Esophagus (tissue), 2 donors: ENCODE results near the gene ZBTB25. TPM values are rescaled to one million over a fixed set of nuclear protein-coding genes. Genes with fewer than 3 reads are reported as not detected.

Experiments used
- H3K27ac ChIP-seq, 2 donors: one replicate each; pipeline ENCODE4 v1.5.1; 2013; ENCODE audit warnings: low read depth in 2 of 2, mild to moderate bottlenecking in 2 of 2, inconsistent platforms in 1 of 2, low read length in 1 of 2, moderate library complexity in 1 of 2
- H3K27me3 ChIP-seq, 2 donors: one replicate each; pipeline ENCODE4 v1.6.1; 2013; ENCODE audit warnings: low read length in 2 of 2, control low read depth in 1 of 2, mild to moderate bottlenecking in 1 of 2; ENCODE audit not compliant: insufficient read depth in 2 of 2, control insufficient read depth in 1 of 2
- H3K36me3 ChIP-seq, 2 donors: one replicate each; pipeline ENCODE4 v1.6.1; 2013; ENCODE audit warnings: low read length in 1 of 2; ENCODE audit not compliant: control insufficient read depth in 2 of 2, insufficient read depth in 2 of 2
- H3K4me1 ChIP-seq, 2 donors: one replicate each; pipeline ENCODE4 v1.6.1; 2013; ENCODE audit warnings: low read length in 1 of 2; ENCODE audit not compliant: control insufficient read depth in 2 of 2, insufficient read depth in 2 of 2
- H3K4me3 ChIP-seq, 2 donors: one replicate each; pipeline ENCODE4 v1.5.1; 2013; ENCODE audit warnings: low read length in 2 of 2, mild to moderate bottlenecking in 2 of 2, low read depth in 1 of 2, moderate library complexity in 1 of 2
- H3K9me3 ChIP-seq, 2 donors: one replicate each; pipeline ENCODE4 v1.6.1; 2013; ENCODE audit warnings: mild to moderate bottlenecking in 2 of 2, low read depth in 1 of 2, low read length in 1 of 2, moderate library complexity in 1 of 2; ENCODE audit not compliant: control insufficient read depth in 2 of 2, insufficient read depth in 1 of 2
- WGBS, 2 donors: extraction: QIAGEN DNeasy Blood & Tissue Kit; methylation state at CpG; one replicate each; pipeline ENCODE4 v1.1.7; 2013; 5-methylcytosine and 5-hydroxymethylcytosine counted together
- polyA plus RNA-seq, 2 donors: library from polyadenylated mRNA; stranded (reverse); fragments of 200-250 nt; gene quantifications; one replicate each; pipeline ENCODE4 v1.2.3, GENCODE V29; 2013
- donor health status: healthy with polysubstance abuse.
- donor health status: Bipolar disorder and iron deficiency.

The ZBTB25 gene
- polyA plus RNA-seq, 2 donors: 1.7 to 2.7 TPM

DNA sequence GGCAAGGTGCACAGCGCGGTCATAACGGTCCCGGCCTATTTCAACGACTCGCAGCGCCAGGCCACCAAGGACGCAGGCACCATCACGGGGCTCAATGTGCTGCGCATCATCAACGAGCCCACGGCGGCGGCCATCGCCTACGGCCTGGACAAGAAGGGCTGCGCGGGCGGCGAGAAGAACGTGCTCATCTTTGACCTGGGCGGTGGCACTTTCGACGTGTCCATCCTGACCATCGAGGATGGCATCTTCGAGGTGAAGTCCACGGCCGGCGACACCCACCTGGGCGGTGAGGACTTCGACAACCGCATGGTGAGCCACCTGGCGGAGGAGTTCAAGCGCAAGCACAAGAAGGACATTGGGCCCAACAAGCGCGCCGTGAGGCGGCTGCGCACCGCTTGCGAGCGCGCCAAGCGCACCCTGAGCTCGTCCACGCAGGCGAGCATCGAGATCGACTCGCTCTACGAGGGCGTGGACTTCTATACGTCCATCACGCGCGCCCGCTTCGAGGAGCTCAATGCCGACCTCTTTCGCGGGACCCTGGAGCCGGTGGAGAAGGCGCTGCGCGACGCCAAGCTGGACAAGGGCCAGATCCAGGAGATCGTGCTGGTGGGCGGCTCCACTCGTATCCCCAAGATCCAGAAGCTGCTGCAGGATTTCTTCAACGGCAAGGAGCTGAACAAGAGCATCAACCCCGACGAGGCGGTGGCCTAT lies 37.8 kb upstream of the ZBTB25 start:
- Histone ChIP-seq H3K27ac (peak overlapping the region; percentile 68 to 79), H3K36me3 (no peaks in the 10 kb centered on the region), H3K27me3 (no peaks in the 10 kb centered on the region), H3K4me3 (peak overlapping the region; percentile 55 to 82), H3K4me1 (peaks cover 0 to 8% of the 10 kb centered on the region in 2 donors), H3K9me3 (peaks cover 0 to 6% of the 10 kb centered on the region in 2 donors)
- WGBS, 2 donors: 13 to 18% methylated on average over 73 of the region's 73 CpGs

DNA sequence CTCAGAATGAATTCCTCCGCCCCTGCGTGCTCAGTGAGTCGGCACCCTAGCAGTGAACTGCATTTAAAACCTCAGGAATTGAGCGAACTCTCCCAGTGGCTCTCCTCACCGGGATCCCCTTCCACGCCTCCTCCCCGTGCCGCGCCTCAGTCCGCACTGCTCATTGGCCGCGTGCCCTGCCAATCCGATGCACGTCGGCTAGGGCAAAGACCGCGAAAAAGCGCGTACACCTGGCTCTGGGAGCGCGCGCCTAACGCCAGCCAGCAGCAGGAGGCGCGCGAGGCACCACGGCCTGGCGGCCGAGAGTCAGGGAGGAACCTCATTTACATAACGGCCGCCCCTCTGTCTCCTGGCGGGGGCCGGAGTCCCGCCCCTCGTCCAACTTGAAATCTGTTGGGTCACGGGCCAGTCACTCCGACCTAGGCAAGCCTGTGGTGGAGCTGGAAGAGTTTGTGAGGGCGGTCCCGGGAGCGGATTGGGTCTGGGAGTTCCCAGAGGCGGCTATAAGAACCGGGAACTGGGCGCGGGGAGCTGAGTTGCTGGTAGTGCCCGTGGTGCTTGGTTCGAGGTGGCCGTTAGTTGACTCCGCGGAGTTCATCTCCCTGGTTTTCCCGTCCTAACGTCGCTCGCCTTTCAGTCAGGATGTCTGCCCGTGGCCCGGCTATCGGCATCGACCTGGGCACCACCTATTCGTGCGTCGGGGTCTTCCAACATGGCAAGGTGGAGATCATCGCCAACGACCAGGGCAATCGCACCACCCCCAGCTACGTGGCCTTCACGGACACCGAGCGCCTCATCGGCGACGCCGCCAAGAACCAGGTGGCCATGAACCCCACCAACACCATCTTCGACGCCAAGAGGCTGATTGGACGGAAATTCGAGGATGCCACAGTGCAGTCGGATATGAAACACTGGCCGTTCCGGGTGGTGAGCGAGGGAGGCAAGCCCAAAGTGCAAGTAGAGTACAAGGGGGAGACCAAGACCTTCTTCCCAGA lies 36.9 kb upstream of the ZBTB25 start, which contains the start of gene HSPA2:
HSPA2 (plus strand) TSS at position 534 of the 995 bp plus-strand sequence; CDS start at position 643, 109 bp downstream.
- no peaks in the 10 kb centered on the region for H3K27me3 ChIP-seq
- peak within 1 kb of the TSS; percentile 95 to 97 for H3K27ac ChIP-seq
- 5 to 6% methylated on average over 79 of the region's 79 CpGs for WGBS, 2 donors
- H3K36me3 ChIP-seq: no peaks in the 10 kb centered on the region
- H3K9me3 ChIP-seq: peaks cover 0 to 6% of the 10 kb centered on the region in 2 donors
- peaks cover 0 to 8% of the 10 kb centered on the region in 2 donors for H3K4me1 ChIP-seq
- H3K4me3 ChIP-seq: peak within 1 kb of the TSS; percentile 56 to 82

DNA sequence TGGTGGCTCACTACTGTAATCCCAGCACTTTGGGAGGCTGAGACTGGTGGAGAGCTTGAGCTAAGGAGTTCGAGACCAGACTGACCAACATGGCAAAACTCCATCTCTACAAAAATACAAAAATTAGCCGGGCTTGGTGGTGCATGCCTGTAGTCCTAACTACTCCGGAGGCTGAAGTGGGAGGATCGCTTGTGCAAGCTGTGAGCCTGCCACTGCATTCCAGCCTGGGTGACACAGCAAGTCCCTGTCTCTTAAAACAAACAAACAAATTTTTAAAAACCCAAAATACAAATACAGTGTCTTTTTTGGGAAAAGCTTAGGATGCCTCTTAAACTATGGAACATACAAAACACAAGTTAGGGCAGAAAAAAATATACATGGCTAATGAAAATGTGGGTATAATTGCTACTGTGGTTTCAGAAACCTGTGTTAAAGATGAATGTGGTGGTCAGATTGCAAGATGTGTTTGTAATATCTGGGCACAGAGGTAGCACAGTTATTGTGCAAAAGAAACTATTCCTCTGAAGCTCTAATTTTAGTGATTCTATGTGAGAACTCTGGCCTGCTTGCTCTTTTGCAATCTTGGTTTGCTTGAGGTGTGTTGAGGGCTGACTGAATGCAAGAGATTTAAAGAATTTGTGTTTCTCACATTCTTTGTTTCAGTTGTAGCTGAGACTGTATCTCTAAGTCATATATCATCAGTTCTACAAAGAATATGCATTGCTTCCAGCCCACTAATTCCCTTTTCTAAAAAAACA lies 33.0 kb upstream of the ZBTB25 start:
- no peak overlapping the region for H3K27ac ChIP-seq
- no peaks in the 10 kb centered on the region for H3K36me3 ChIP-seq
- no peak overlapping the region for H3K4me3 ChIP-seq
- peaks cover 0 to 6% of the 10 kb centered on the region in 2 donors for H3K9me3 ChIP-seq
- H3K27me3 ChIP-seq: no peaks in the 10 kb centered on the region
- H3K4me1 ChIP-seq: peaks cover 0 to 8% of the 10 kb centered on the region in 2 donors
- 83 to 90% methylated on average over 4 of the region's 4 CpGs for WGBS, 2 donors

DNA sequence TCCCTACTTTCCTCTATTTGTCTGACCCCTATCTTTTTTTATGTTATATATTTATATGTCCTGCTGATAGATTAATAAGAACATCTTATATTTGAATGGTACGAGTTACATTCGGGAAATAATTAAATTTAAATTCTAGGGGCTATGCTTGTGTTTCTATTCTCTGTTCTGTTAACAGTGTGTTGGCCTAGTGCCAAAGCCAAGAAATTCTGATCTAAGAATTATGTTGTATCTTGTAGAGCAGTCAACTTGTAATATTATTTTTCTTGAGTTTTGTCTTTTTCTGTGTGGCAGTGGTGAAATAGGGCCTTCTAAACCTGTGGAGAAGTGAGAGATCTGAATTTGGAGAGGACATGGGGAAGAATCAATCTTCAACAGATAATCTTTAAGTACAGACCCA lies 27.9 kb upstream of the ZBTB25 start:
- Histone ChIP-seq H3K4me3 (no peak overlapping the region), H3K36me3 (no peaks in the 10 kb centered on the region), H3K9me3 (no peaks in the 10 kb centered on the region), H3K4me1 (no peaks in the 10 kb centered on the region), H3K27ac (no peak overlapping the region), H3K27me3 (no peaks in the 10 kb centered on the region)
- WGBS, 2 donors: 74 to 80% methylated on average over 2 of the region's 2 CpGs

DNA sequence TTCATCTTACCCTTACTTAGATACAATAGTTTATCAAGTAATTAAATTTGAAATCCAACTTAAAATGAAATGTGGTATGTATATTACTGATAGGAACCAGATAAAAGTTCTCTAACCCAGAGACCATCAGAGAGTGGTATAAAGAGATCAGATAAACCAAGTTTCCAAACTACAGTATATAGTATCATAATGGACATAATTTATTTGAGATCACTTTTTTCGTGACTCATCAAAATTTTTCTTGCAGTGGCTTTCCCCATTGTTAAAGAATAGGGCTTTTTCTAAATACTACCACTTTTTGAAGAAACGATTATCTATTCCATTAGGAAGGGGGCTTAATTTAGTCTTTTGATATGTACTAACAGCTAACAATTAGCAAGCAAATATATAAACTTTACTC lies 21.7 kb upstream of the ZBTB25 start:
- no peaks in the 10 kb centered on the region for H3K4me1 ChIP-seq
- WGBS, 2 donors: 86 to 99% methylated on average over 2 of the region's 2 CpGs
- H3K9me3 ChIP-seq: no peaks in the 10 kb centered on the region
- H3K27me3 ChIP-seq: no peaks in the 10 kb centered on the region
- H3K27ac ChIP-seq: no peak overlapping the region
- peaks cover 0 to 3% of the 10 kb centered on the region in 2 donors for H3K36me3 ChIP-seq
- no peak overlapping the region for H3K4me3 ChIP-seq

DNA sequence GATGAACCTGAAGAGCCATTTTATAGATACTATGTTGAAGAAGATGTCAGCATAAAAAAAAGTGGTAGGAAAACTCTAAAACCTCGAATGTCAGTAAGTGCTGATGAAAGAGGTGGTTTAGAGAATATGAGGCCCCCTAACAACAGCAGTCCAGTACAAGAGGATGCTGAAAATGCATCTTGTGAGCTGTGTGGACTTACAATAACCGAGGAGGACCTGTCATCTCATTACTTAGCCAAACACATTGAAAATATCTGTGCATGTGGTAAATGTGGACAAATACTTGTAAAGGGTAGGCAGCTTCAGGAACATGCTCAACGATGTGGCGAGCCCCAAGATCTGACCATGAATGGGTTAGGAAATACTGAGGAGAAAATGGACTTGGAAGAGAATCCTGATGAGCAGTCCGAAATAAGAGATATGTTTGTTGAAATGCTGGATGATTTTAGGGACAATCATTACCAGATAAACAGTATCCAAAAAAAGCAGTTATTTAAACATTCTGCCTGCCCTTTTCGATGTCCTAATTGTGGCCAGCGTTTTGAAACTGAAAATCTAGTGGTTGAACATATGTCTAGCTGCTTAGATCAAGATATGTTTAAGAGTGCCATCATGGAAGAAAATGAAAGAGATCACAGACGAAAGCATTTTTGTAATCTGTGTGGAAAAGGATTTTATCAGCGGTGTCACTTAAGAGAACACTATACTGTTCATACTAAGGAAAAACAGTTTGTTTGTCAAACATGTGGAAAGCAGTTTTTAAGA lies 19.1 kb upstream of the ZBTB25 start:
- H3K36me3 ChIP-seq: peaks cover 0 to 3% of the 10 kb centered on the region in 2 donors
- H3K27me3 ChIP-seq: no peaks in the 10 kb centered on the region
- H3K27ac ChIP-seq: no peak overlapping the region
- no peak overlapping the region for H3K4me3 ChIP-seq
- H3K4me1 ChIP-seq: no peaks in the 10 kb centered on the region
- WGBS, 2 donors: 79 to 84% methylated on average over 9 of the region's 9 CpGs
- H3K9me3 ChIP-seq: no peaks in the 10 kb centered on the region

DNA sequence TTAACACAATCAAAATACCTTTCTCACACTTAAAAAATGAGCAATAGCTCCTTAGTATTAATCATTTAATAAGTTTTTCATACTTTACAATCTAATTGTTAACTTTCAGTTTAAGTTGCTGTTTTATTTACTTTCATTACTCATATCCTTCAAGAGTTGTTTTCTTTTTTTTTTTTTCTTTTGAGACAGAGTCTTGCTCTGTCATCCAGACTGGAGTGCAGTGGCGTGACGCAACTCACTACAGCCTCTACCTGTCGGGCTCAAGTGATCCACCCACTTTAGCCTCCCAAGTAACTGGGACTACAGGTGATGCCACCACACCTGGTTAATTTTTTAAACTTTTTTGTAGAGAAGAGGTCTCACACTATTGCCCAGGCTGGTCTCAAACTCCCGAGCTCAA lies 17.1 kb upstream of the ZBTB25 start:
- H3K27me3 ChIP-seq: no peaks in the 10 kb centered on the region
- H3K27ac ChIP-seq: no peak overlapping the region
- no peak overlapping the region for H3K4me3 ChIP-seq
- H3K4me1 ChIP-seq: no peaks in the 10 kb centered on the region
- H3K9me3 ChIP-seq: no peaks in the 10 kb centered on the region
- 89 to 91% methylated on average over 4 of the region's 4 CpGs for WGBS, 2 donors
- peaks cover 0 to 3% of the 10 kb centered on the region in 2 donors for H3K36me3 ChIP-seq

DNA sequence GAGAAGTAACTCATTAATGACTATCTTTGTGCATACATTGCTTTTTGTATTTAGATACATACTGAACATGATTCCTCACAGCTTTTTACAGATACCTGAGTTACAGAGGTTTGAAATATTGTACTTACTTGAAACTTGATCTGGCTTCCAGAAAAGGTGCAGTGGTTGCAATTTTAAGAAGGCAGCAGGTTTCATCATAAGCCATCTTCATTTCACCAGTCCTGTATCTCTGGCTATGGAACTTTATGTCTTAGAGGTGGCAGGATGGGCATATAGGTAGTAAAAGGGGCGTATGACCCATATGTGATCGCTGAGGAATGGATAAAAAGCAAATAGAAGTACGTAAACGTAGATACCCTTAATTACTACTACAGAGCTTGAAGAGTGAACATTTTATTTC lies 14.6 kb upstream of the ZBTB25 start:
- no peaks in the 10 kb centered on the region for H3K9me3 ChIP-seq
- no peaks in the 10 kb centered on the region for H3K4me1 ChIP-seq
- no peaks in the 10 kb centered on the region for H3K27me3 ChIP-seq
- no peak overlapping the region for H3K4me3 ChIP-seq
- H3K27ac ChIP-seq: no peak overlapping the region
- 58 to 73% methylated on average over 4 of the region's 4 CpGs for WGBS, 2 donors
- peaks cover 0 to 3% of the 10 kb centered on the region in 2 donors for H3K36me3 ChIP-seq
